Measurements from ENCODE around the gene EYS. TPM values are rescaled to one million over a fixed set of nuclear protein-coding genes. Genes with fewer than 3 reads are reported as not detected.

EYS gene
- total and polyA plus RNA-seq, 4 donors, result not detected

- WGBS, 2 donors, result 90 to 93% methylated on average over 1 of the region's 1 CpG
- DNase-seq (no peak), ATAC-seq (ENCODE audit: low FRiP score) (no peak)
- Histone ChIP-seq H3K27me3 (ENCODE audit: control insufficient read depth in 1 of 2, insufficient read depth in 2 of 2, low read length in 1 of 2) (no peaks in the 10 kb centered on the region), H3K4me1 (ENCODE audit: control insufficient read depth in 1 of 2, insufficient read depth in 2 of 2, low read length in 2 of 2) (no peaks in the 10 kb centered on the region), H3K27ac (ENCODE audit: low read depth in 1 of 2, low read length in 2 of 2) (no peak overlapping the region), H3K36me3 (ENCODE audit: control insufficient read depth in 1 of 2, insufficient read depth in 2 of 2, low read length in 1 of 2) (no peaks in the 10 kb centered on the region), H3K4me3 (ENCODE audit: low read length in 2 of 2) (no peak overlapping the region), H3K9me3 (ENCODE audit: control insufficient read depth, low read length) (no peaks in the 10 kb centered on the region)
- intact Hi-C loops (cut with DNase I), result no loop called here
Observed at GRCh38 chr6:64920257-64920656, 786.8 kb downstream of the EYS start.

- intact Hi-C loops (cut with DNase I), result no loop called here
- no peaks in the 10 kb centered on the region for H3K36me3 ChIP-seq (ENCODE audit: control insufficient read depth in 1 of 2, insufficient read depth in 2 of 2, low read length in 1 of 2)
- no peak overlapping the region for H3K4me3 ChIP-seq (ENCODE audit: low read length in 2 of 2)
- ATAC-seq (ENCODE audit: low FRiP score), result no peak
- H3K9me3 ChIP-seq (ENCODE audit: control insufficient read depth, low read length), result no peaks in the 10 kb centered on the region
- H3K27ac ChIP-seq (ENCODE audit: low read depth in 1 of 2, low read length in 2 of 2), result no peak overlapping the region
- no peaks in the 10 kb centered on the region for H3K4me1 ChIP-seq (ENCODE audit: control insufficient read depth in 1 of 2, insufficient read depth in 2 of 2, low read length in 2 of 2)
- no peaks in the 10 kb centered on the region for H3K27me3 ChIP-seq (ENCODE audit: control insufficient read depth in 1 of 2, insufficient read depth in 2 of 2, low read length in 1 of 2)
- no peak for DNase-seq
Observed at GRCh38 chr6:64914124-64914523, 792.9 kb downstream of the EYS start.

GRCh38 chr6:64912966-64913365 lies 794.1 kb downstream of the EYS start:
- H3K4me3 ChIP-seq (ENCODE audit: low read length in 2 of 2), result no peak overlapping the region
- H3K27ac ChIP-seq (ENCODE audit: low read depth in 1 of 2, low read length in 2 of 2), result no peak overlapping the region
- H3K4me1 ChIP-seq (ENCODE audit: control insufficient read depth in 1 of 2, insufficient read depth in 2 of 2, low read length in 2 of 2), result no peaks in the 10 kb centered on the region
- DNase-seq (no peak), ATAC-seq (ENCODE audit: low FRiP score) (no peak)
- no peaks in the 10 kb centered on the region for H3K36me3 ChIP-seq (ENCODE audit: control insufficient read depth in 1 of 2, insufficient read depth in 2 of 2, low read length in 1 of 2)
- no peaks in the 10 kb centered on the region for H3K9me3 ChIP-seq (ENCODE audit: control insufficient read depth, low read length)
- no peaks in the 10 kb centered on the region for H3K27me3 ChIP-seq (ENCODE audit: control insufficient read depth in 1 of 2, insufficient read depth in 2 of 2, low read length in 1 of 2)
- intact Hi-C loops (cut with DNase I), result no loop called here
- 86 to 92% methylated on average over 1 of the region's 1 CpG for WGBS, 2 donors

- WGBS, 2 donors, result 73 to 76% methylated on average over 7 of the region's 7 CpGs
- intact Hi-C loops (cut with DNase I), result no loop called here
Observed at GRCh38 chr6:64908104-64908503, 798.9 kb downstream of the EYS start.

GRCh38 chr6:64904616-64905015 lies 802.4 kb downstream of the EYS start:
- H3K4me3 ChIP-seq (ENCODE audit: low read length in 2 of 2), result no peak overlapping the region
- no peaks in the 10 kb centered on the region for H3K36me3 ChIP-seq (ENCODE audit: control insufficient read depth in 1 of 2, insufficient read depth in 2 of 2, low read length in 1 of 2)
- no peaks in the 10 kb centered on the region for H3K9me3 ChIP-seq (ENCODE audit: control insufficient read depth, low read length)
- no peaks in the 10 kb centered on the region for H3K27me3 ChIP-seq (ENCODE audit: control insufficient read depth in 1 of 2, insufficient read depth in 2 of 2, low read length in 1 of 2)
- H3K27ac ChIP-seq (ENCODE audit: low read depth in 1 of 2, low read length in 2 of 2), result no peak overlapping the region
- no peaks in the 10 kb centered on the region for H3K4me1 ChIP-seq (ENCODE audit: control insufficient read depth in 1 of 2, insufficient read depth in 2 of 2, low read length in 2 of 2)
- 81 to 89% methylated on average over 2 of the region's 2 CpGs for WGBS, 2 donors
- no peak for DNase-seq
- no peak for ATAC-seq (ENCODE audit: low FRiP score)
- intact Hi-C loops (cut with DNase I), result no loop called here

More at GRCh38 chr6:64908104-64908503, 798.9 kb downstream of the EYS start:
- no peaks in the 10 kb centered on the region for H3K9me3 ChIP-seq (ENCODE audit: control insufficient read depth, low read length)
- no peaks in the 10 kb centered on the region for H3K4me1 ChIP-seq (ENCODE audit: control insufficient read depth in 1 of 2, insufficient read depth in 2 of 2, low read length in 2 of 2)
- H3K36me3 ChIP-seq (ENCODE audit: control insufficient read depth in 1 of 2, insufficient read depth in 2 of 2, low read length in 1 of 2), result no peaks in the 10 kb centered on the region
- peak; percentile 15 for ATAC-seq (ENCODE audit: low FRiP score)
- no peak for DNase-seq
- no peak overlapping the region for H3K27ac ChIP-seq (ENCODE audit: low read depth in 1 of 2, low read length in 2 of 2)
- no peak overlapping the region for H3K4me3 ChIP-seq (ENCODE audit: low read length in 2 of 2)
- no peaks in the 10 kb centered on the region for H3K27me3 ChIP-seq (ENCODE audit: control insufficient read depth in 1 of 2, insufficient read depth in 2 of 2, low read length in 1 of 2)

- ATAC-seq (ENCODE audit: low FRiP score), result no peak
- Histone ChIP-seq H3K4me3 (ENCODE audit: low read length in 2 of 2) (no peak overlapping the region), H3K9me3 (ENCODE audit: control insufficient read depth, low read length) (no peaks in the 10 kb centered on the region), H3K27ac (ENCODE audit: low read depth in 1 of 2, low read length in 2 of 2) (no peak overlapping the region), H3K27me3 (ENCODE audit: control insufficient read depth in 1 of 2, insufficient read depth in 2 of 2, low read length in 1 of 2) (no peaks in the 10 kb centered on the region), H3K36me3 (ENCODE audit: control insufficient read depth in 1 of 2, insufficient read depth in 2 of 2, low read length in 1 of 2) (no peaks in the 10 kb centered on the region), H3K4me1 (ENCODE audit: control insufficient read depth in 1 of 2, insufficient read depth in 2 of 2, low read length in 2 of 2) (no peaks in the 10 kb centered on the region)
- intact Hi-C loops (cut with DNase I), result no loop called here
- no peak for DNase-seq
Observed at GRCh38 chr6:64902596-64902995, 804.4 kb downstream of the EYS start.

- Histone ChIP-seq H3K9me3 (ENCODE audit: control insufficient read depth, low read length) (peaks cover 5% of the 10 kb centered on the region), H3K4me3 (ENCODE audit: low read length in 2 of 2) (no peak overlapping the region), H3K27ac (ENCODE audit: low read depth in 1 of 2, low read length in 2 of 2) (no peak overlapping the region), H3K4me1 (ENCODE audit: control insufficient read depth in 1 of 2, insufficient read depth in 2 of 2, low read length in 2 of 2) (no peaks in the 10 kb centered on the region), H3K36me3 (ENCODE audit: control insufficient read depth in 1 of 2, insufficient read depth in 2 of 2, low read length in 1 of 2) (no peaks in the 10 kb centered on the region), H3K27me3 (ENCODE audit: control insufficient read depth in 1 of 2, insufficient read depth in 2 of 2, low read length in 1 of 2) (no peaks in the 10 kb centered on the region)
- no peak for ATAC-seq (ENCODE audit: low FRiP score)
- intact Hi-C loops (cut with DNase I), result no loop called here
- peak in 1 of 2 donors; percentile 31 for DNase-seq
- WGBS, 2 donors, result 95 to 97% methylated on average over 4 of the region's 4 CpGs
Observed at GRCh38 chr6:64896939-64897338, 810.1 kb downstream of the EYS start.

- no peaks in the 10 kb centered on the region for H3K36me3 ChIP-seq (ENCODE audit: control insufficient read depth in 1 of 2, insufficient read depth in 2 of 2, low read length in 1 of 2)
- peaks cover 5% of the 10 kb centered on the region for H3K9me3 ChIP-seq (ENCODE audit: control insufficient read depth, low read length)
- no peaks in the 10 kb centered on the region for H3K4me1 ChIP-seq (ENCODE audit: control insufficient read depth in 1 of 2, insufficient read depth in 2 of 2, low read length in 2 of 2)
- intact Hi-C loops (cut with DNase I), result no loop called here
- H3K27ac ChIP-seq (ENCODE audit: low read depth in 1 of 2, low read length in 2 of 2), result no peak overlapping the region
- H3K4me3 ChIP-seq (ENCODE audit: low read length in 2 of 2), result no peak overlapping the region
- DNase-seq, result no peak
- 65 to 74% methylated on average over 3 of the region's 3 CpGs for WGBS, 2 donors
- H3K27me3 ChIP-seq (ENCODE audit: control insufficient read depth in 1 of 2, insufficient read depth in 2 of 2, low read length in 1 of 2), result no peaks in the 10 kb centered on the region
- ATAC-seq (ENCODE audit: low FRiP score), result no peak
Observed at GRCh38 chr6:64895945-64896344, 811.1 kb downstream of the EYS start.

- no peaks in the 10 kb centered on the region for H3K4me1 ChIP-seq (ENCODE audit: control insufficient read depth in 1 of 2, insufficient read depth in 2 of 2, low read length in 2 of 2)
- intact Hi-C loops (cut with DNase I), result no loop called here
- H3K9me3 ChIP-seq (ENCODE audit: control insufficient read depth, low read length), result no peaks in the 10 kb centered on the region
- H3K27me3 ChIP-seq (ENCODE audit: control insufficient read depth in 1 of 2, insufficient read depth in 2 of 2, low read length in 1 of 2), result no peaks in the 10 kb centered on the region
- ATAC-seq (ENCODE audit: low FRiP score) (no peak), DNase-seq (no peak)
- no peaks in the 10 kb centered on the region for H3K36me3 ChIP-seq (ENCODE audit: control insufficient read depth in 1 of 2, insufficient read depth in 2 of 2, low read length in 1 of 2)
- no peak overlapping the region for H3K4me3 ChIP-seq (ENCODE audit: low read length in 2 of 2)
- 4 to 9% methylated on average over 1 of the region's 1 CpG for WGBS, 2 donors
- H3K27ac ChIP-seq (ENCODE audit: low read depth in 1 of 2, low read length in 2 of 2), result no peak overlapping the region
Observed at GRCh38 chr6:64890609-64891008, 816.4 kb downstream of the EYS start.
